NCI-H460 (cell line): ENCODE measurements around the gene KIFAP3. TPM values are rescaled to one million over a fixed set of nuclear protein-coding genes. Genes with fewer than 3 reads are reported as not detected.
"Not testable (repeated sequence)": the region's sequence is repeated elsewhere in the genome, so short reads cannot be mapped to it uniquely, and the experiment has no call there.

Source experiments
- DNase-seq: peaks from one replicate; pipeline ENCODE4 v3.0.0-alpha.2; 2016; ENCODE audit warnings: low read depth; ENCODE audit errors: extremely low read depth
- total RNA-seq: library from RNA; depleted of rRNA; stranded (reverse); fragments of >200 nt; shearing (Covaris generic); gene quantifications from 2 replicates; pipeline ENCODE4 v1.2.3, GENCODE V29; 2014

The KIFAP3 gene
- total RNA-seq, 1 experiment from 2014 or later = 25.1 TPM

DNA sequence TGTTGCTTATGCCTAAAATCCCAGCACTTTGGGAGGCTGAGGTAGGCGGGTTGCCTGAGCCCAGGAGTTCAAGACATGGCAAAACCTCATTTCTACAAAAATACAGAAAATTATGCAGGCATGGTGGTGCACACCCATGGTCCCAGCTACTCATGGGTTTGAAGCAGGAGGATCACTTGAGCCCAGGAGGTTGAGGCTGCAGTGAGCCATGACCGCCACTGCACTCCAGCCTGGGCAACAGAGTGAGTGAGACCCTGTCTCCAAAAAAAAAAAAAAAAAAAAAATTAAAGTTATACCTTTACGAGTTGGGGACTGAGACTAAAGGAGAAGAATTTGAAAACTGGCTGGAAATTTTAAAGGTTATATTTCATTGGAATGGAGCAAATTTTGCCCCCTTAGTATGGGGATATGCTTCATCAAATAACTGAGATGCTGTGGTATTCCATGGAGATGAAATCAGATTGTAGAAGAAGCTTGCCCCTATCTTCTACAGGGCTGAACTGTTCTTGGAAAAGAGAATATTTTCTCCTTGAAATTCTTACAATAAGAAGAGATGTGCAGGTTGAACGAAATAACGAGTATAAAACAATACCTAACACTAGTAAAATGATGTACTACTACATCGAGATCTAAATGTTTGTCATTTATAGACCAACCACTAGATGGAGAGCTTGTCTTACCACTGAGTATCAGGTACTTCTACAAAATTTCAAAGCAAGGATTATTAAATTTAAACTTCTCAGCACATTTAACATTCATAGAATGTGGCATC lies 145.9 kb downstream of the KIFAP3 start:
- peak; percentile 60 for DNase-seq

DNA sequence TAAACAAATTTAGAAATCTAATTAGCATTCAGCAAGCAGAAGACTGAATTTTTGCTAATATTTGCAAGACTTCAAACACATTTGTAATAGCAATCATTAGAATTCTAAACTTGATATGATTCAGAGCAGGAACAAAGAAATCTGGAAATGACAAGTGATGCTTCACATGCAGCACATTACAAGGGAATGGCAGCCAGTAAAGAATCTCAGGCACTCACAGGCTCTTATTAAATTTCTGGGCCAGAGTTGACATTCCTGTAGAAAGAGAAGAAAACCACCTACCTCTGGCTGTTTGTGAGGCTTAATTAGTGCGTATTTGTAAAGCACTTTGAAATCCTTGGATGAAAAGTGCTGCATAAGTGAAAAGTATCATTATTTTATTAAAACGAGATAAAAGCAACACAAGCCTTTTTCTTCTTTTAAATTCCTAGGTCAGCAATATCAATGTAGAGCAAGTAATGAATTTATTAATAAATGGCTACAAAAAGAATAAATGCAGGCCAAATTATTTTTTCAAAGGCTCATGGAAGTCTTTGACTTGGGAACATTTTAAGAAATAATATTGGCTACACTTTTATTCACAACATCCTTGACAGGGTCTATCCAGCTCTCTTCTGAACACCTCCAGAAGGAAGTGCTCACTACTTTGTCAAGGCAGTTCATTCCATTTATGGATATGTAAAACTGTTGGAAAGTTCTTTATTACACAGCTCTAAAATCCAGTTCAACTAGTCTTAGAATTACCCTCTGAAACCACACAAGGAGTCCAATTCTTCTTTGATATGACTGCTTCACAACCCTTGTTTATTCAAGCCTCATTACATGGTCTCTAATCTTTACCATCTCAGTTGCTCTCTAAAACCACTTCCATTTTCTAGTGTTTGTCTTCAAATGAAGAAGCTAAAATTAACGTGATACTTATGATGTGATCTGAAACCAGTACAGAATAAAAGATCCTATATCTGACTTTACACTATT lies 148.7 kb downstream of the KIFAP3 start:
- no peak for DNase-seq

GRCh38 chr1:169924829-169925228 lies 149.7 kb downstream of the KIFAP3 start:
- no peak for DNase-seq

DNA sequence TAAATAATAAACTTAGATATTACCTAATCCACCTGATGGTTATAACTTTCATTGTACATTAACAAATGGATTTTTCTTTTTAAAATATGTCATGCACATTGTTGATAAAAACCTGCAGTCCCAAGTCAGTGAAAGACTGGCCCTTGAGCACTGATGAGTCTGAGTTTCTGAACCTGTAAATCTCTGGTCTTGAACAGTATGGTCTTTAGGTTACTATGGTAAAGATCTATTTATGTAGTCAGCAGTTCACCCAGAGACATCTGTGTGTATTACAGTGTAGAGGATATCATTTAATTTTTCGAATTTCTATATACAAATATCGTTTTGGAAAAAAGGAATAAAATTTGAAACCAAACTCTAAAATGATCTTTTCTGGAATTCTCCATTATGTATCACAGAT lies 150.4 kb downstream of the KIFAP3 start:
- DNase-seq = no peak

DNA sequence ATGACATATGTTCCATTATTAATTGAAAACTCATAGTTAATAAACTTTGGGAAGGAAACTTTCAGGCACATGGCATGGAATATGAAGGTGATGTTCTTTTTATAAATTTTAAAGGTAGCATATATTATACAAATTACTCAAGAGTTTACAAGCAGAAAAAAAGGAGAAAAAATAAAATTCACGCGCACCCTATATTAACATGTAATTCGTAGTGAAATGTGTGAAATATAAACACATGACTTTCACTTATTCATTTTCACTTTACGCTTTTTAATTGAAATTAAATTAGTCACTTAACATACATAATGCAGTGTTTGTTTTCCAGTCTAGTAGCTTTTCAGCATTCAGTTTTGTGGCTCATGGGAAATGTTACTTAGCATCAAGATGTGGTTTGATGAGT lies 153.4 kb downstream of the KIFAP3 start:
- DNase-seq = no peak

DNA sequence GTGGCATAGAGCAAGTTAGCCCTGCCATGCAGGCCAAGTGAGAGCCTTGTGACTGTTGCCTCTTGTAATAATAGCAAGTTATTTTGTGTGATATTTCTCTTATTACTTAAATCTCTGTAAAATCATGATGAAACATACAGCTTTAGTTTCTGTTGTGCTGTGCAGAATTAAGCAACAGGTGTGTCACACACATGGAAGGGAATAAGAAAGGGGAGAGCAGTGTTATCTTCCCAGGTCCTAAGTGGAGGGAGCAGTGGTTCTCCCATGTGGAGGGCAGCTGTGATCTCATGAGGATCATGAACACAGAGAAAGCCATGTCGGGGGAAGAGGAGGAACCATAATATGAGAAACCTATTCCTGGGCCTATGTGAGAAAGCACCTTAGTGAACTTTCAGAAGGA lies 155.6 kb downstream of the KIFAP3 start:
- DNase-seq = no peak

- DNase-seq = not testable (repeated sequence)
These were observed 156.3 kb downstream of the KIFAP3 start for GRCh38 chr1:169918220-169918619.

DNA sequence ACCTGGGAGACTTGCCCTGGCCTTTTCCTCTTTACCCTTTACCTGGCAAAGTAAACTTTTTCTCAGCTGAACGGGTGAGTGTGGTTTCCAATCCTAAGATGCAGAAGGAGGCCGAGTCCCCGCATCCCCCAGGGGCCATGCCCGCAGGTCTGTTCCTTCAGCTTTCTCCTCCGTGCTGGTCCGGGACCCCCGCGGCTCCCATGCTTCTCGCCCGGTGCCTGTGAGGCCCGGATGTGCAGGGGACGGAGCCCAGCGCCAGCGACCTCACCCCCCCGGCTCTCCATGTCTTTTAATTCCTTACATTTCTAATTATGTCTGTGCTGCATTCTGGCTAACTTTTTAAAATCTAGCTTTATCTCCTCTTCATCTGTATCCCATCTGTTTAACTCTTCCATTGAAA lies 159.3 kb downstream of the KIFAP3 start:
- DNase-seq = no peak

- no peak for DNase-seq
These were observed 160.0 kb downstream of the KIFAP3 start for GRCh38 chr1:169914531-169914930.

GRCh38 chr1:169909499-169909898 lies 165.0 kb downstream of the KIFAP3 start:
- no peak for DNase-seq

GRCh38 chr1:169906938-169907337 lies 167.6 kb downstream of the KIFAP3 start:
- no peak for DNase-seq

- no peak for DNase-seq
These were observed 169.7 kb downstream of the KIFAP3 start for GRCh38 chr1:169904834-169905233.

DNA sequence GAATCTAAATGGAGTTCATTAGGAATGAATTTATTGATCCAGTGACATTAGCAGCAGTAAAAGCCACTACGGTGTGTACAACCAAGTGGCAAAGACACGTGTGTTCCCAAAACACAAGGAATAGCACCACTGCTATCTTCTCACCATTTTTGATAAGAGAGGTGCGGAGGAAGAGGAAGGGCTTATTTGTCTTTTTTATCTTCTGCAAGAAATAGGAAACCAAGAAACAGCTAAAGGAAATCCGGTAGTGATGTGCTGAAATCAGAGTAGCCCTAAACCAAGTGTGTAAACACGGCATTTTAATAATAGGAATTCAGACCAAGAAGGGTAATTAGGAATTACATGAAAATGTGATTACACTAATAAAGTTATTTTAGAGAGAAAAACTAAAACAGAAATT lies 171.7 kb downstream of the KIFAP3 start:
- no peak for DNase-seq

GRCh38 chr1:169901115-169901514 lies 173.4 kb downstream of the KIFAP3 start:
- no peak for DNase-seq

DNA sequence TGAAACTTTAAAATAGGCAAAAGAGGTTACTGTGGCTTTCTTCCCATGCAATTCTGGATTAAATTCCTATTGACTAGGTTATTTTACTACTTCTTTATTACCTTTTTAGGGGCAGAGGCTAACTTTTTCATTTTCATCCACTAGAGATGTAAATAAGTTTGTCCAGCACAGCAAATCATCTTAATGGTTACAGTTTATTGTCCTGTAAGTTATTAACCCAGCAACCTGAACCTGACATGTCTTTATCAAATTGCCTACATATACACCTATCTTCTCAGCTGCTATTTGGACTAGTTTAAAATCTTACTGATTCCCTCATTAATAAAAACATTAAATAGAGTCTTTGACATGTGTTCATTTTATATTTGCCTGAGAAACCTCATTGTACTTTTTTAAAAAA lies 173.9 kb downstream of the KIFAP3 start:
- no peak for DNase-seq

DNA sequence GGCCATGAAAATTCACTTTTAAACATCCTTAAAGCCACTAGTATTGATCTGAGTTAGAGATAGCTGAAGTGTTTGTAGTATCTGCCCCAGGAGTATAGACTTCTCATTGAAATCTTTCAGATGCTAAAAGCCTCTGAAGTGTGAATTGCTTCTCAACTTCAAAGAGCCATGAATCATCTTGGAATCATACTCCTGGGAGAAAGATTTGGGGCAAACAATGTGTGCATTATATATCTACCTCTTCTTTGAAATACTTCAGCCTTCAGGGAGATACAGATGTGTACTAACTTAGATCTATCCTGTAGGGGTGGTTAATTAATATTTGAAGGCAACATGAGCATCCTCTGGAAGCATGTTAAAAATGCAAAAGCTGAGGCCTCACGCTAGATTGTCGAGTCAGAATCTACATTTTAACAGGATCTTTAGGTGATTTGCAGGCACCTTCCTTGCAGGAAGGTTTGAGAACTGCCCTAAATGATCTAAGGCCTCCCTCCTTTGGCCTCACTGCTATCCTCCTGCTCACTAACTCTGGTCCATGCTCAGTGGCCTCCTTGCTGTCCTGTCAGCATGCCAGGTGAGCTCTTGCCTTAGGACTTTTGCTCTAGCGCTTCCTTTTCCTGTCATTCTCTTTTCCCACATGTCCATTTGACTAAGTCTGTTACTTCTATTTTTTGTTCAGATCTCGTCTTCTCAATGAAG lies 174.8 kb downstream of the KIFAP3 start:
- no peak for DNase-seq

DNA sequence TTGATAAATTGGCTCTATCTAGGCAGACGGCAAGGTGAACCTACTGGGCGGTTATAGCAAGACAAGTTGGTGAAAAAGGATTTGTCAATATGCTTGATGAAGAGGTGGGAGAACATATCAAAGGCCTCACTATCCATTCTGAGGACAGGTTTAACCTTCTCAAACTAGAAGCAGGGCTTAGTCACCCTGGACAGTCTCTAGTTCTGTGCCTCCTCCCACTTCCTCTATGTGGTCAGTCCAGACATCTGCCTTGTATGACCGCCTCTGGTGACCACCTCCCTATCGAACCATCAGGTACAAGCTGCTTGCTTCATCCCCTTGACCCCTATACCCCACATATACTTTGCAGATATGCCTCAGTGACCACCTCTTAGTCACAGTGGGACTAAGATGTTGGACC lies 178.5 kb downstream of the KIFAP3 start:
- DNase-seq = no peak

GRCh38 chr1:169894424-169895145 lies 179.9 kb downstream of the KIFAP3 start:
- no peak for DNase-seq

DNA sequence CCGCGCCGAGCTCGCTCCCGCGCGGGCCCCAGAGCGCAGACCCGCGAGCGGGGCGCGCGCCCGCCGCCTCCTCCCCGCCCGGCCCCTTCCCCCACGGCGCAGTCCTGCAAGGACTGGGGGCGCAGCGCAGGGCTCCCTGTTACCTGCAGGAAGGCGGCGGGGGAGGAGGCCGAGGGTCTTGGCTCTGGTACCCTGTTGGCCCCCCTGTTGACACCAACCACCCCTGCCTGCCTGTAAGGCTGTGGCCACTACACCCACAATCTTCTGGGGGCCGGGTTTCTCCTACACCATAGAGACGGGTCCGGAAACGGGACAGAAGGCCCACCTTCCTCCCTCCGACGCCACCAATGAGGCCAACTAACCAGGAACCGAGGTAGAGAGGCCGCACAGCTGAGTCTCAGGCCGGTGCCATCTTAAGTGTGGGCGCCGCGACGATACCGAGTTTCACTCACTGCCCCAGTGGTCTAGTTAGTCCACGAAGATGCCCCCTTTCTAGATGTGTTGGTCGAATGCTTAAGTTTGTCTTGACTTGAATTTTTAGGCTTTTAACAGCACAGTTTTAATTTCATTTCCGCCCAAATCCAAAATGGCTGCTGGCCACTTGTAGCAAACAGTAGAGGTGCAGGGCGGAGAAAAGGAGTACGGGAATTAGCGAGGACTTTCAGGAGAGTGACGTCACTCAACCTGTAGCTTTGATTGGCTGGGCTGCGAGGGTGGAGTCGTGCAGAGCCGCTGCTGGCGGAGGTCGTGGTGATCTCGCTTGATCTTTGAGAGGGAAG lies 180.7 kb downstream of the KIFAP3 start, which contains the start of gene SCYL3:
Gene SCYL3 (minus strand): TSS at position 252 of the 779 bp plus-strand sequence. CDS start 5,056 bp downstream, outside the sequence.
- peak; percentile 99 for DNase-seq
